Stimulated activated CD8-positive, alpha-beta memory T cell treated with anti-CD3 and anti-CD28 coated beads, Interleukin-4, amount 100 ng/mL, for 4 hours (primary cell): ENCODE results near the gene MOAP1.
"Not testable (repeated sequence)": the region's sequence is repeated elsewhere in the genome, so short reads cannot be mapped to it uniquely, and the experiment has no call there.

Source experiments
- DNase-seq, 2 donors: peaks; one replicate each; pipeline ENCODE4 v3.0.0-alpha.2; 2020; ENCODE audit warnings: low read depth in 2 of 2, low spot score in 1 of 2

MOAP1 gene

DNA sequence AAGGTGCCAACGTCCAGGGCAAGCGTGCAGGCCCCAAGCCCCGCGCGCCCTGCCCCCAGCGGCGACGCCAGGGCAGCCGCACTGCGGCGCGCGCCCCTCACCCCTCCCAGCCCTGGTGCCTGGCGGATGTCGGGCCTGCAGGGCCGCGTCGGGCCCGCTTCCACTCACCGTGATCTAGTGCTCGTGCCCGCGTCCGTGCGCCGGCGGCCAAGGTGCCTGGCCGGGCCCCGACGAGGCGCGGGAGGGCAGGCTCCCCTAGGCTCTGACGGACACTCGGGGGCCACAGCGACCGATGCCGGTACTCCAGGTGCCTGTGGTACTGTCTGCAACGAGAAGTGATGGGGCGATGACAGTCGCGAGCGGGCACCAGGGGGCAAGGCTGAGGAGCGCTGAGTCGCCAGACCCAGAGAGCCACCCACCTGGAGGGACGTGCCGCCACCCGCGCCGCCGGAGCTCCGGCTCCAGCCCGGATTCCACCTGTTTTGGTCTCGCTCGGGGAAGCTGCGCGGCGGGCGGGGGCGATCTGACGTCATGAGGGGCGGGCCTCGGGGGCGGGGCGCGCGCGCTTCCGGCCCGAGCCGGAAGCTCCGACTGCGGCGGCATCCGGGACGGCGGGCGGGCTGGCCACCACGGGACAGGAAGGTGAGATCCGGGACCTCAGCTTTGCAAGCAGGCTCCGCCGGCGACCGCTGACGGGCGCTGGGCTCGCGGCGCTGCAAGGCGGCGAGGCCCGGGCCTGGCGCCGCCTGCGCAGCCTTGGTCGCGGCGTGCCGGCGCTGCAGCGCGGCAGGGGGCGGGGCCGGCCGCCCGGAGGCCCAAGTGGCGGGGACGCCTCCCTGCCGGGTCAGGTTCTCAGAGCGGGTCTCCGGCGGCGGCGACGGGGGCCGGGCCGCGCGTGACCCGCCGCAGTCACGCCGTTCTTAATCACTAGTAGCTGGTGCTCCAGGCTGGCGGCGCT lies at the start of gene MOAP1, which contains the start of gene LYSET:
Gene MOAP1 (minus strand): TSS at position 507 of the 958 bp plus-strand sequence. CDS start 655 bp downstream, outside the sequence.
Gene LYSET (plus strand): TSS at position 927 of the 958 bp plus-strand sequence. CDS start 89 bp downstream, outside the sequence.
- DNase-seq = peak; percentile 66 to 78

DNA sequence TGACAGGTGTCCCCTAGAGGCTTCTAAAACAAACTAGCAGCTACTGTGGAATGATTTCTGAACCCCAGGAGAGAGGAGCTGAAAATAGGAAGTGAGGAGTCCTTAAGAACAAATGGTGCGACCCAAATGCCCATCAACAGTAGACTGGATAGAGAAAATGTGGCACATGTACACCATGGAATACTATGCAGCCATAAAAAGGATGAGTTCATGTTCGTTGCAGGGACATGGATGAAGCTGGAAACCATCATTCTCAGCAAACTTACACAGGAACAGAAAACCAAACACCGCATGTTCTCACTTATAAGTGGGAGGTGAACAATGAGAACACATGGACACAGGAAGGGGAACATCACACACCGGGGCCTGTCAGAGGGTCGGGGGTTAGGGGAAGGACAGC lies 48.4 kb upstream of the MOAP1 start:
- DNase-seq = not testable (repeated sequence)

GRCh38 chr14:93232159-93232558 lies 47.5 kb upstream of the MOAP1 start:
- no peak for DNase-seq

GRCh38 chr14:93231129-93231979 lies 46.7 kb upstream of the MOAP1 start:
- no peak for DNase-seq

GRCh38 chr14:93230539-93230938 lies 45.8 kb upstream of the MOAP1 start:
- DNase-seq = no peak

DNA sequence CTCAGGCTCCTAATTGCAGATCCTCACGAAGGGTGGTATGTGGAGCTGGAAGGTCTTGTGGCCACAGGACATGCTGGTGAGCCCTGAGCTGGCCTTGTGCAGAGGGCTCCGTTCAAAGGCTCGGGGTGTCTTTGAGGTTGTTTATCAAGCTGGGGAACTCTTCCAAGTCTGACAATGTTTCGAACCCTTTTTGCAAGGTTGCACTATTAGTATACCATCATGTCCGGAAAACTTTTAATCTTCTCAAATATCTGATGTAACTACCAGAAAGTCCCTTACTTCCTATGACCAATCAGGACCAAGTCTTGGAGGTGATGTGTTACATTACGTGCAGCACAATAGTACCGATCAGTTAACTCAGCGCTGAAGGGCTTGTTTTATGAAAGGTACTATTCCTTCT lies 43.9 kb upstream of the MOAP1 start:
- DNase-seq = no peak

- DNase-seq = no peak
Measured at GRCh38 chr14:93223565-93223964, 38.9 kb upstream of the MOAP1 start.

- no peak for DNase-seq
Measured at GRCh38 chr14:93220509-93220908, 35.8 kb upstream of the MOAP1 start.

- no peak for DNase-seq
Measured at GRCh38 chr14:93219103-93219726, 34.5 kb upstream of the MOAP1 start.

GRCh38 chr14:93214598-93214997 lies 29.9 kb upstream of the MOAP1 start:
- no peak for DNase-seq

DNA sequence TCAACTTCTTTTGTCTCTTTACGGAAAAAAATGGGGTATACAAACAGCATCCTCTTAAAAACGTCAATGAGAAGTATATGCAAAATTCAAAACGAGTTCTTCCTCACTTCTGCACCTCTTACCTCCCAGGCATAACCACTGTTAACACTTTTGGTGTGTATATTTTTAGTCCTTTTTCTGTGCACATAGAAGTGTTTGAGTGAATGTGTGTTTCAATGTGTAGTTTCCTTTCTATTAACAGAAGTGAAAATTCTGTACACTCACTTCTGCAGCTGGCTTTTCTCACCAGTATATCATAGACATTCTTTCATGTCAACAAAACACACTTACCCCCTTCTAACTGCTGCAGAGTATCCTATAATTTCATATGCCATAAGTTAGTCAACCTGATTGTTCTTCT lies 27.7 kb upstream of the MOAP1 start:
- no peak for DNase-seq

DNA sequence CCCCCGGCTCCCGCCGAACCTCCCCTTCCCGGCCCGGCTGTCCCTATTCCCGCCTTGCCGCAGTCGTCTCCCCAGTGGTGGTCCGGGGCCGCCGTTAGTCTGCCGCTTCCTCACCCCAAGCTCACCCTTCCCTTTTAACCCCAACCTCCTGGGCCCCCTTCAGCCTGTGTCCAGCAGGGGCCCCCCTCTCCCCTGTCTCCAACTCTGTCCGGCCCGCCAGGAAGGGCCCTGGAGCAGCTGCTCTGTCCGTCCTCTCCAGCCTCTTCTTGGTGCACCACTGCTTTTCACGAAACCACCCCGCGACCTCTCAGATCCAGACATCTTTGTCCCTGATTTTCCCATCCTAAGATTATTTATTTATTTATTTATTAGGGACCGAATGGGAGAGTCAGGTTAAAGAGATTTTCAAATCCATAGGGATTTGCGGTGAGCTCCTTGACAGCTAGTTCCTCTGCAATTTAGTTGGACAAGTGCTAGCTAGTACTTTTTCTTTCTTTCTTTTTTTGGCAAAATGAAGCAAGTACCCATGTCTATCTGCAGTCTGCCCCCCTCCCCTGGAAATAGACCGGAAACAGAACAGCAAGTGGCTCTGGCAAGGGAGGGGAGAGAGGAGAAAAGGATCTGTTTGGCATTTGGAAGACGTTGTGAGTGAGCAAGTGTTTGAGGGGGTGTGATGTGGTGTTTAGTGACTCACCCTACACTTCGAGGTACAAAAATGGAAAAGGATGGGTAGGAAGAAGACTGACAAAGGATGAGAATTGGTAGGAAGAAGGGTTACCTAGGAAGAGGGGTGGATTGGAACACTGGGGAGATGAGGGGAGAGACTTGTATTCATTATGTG lies 23.0 kb upstream of the MOAP1 start:
- no peak for DNase-seq

GRCh38 chr14:93206793-93207467 lies 22.2 kb upstream of the MOAP1 start, which contains the start of the genes GON7 and UBR7:
Gene GON7, minus strand, starts transcription at chr14:93207065. Its CDS starts 28 bp downstream, at chr14:93207037.
Gene UBR7, plus strand, starts transcription at chr14:93207256. Its CDS starts 36 bp downstream, at chr14:93207292.
- DNase-seq = peak; percentile 52 to 73

- no peak for DNase-seq
Measured at GRCh38 chr14:93201155-93201704, 16.5 kb upstream of the MOAP1 start.

DNA sequence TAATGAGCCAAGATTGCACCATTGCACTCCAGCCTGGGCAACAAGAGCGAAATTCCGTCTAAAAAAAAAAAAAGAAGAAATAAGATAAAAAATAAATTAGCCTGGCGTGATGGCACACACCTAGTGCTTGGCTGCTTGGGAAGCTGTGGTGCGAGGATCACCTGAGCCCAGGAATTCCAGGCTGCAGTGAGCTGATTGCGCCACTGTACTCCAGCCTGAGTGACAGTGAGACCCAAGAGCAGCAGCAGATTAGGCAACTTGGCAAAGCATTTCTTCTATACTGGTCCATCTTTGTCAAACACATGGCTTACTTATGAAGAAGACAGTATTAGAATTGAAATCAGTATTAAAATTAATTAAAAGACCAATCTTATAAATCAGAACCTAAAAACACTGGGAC lies 15.9 kb upstream of the MOAP1 start:
- no peak for DNase-seq

GRCh38 chr14:93199031-93199430 lies 14.3 kb upstream of the MOAP1 start:
- no peak for DNase-seq

DNA sequence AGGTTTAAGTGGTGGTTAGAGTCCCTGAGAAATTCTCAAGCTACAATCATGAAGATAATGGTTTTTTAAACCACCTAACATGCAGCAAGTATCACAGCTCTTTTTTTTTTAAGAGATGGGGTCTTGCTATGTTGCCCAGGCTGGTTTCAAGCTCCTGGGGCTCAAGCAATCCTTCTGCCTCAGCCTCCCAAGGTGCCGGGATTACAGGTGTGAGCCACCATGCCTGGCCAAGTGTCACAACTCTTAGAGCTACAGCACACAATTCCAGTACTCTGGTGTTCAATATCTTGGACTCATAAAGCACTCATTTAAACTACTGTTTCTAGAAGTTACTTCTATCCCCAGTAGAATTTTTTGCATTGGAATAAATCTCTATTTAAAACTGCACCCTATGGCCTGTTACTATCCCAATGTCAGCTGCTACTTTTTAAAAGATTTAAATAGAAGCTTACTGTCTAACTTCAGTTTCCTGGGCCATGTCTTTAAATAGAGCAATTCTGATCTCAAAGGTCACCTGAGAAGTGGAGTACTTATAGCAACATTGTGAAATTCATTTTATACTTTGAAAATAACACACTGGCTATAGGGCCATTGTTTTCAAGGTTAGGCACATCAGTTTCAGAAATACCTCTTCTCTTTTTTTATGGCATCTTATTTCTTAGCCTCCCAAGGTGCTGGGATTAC lies 10.8 kb upstream of the MOAP1 start:
- DNase-seq = no peak

GRCh38 chr14:93186956-93187355 lies 2.3 kb upstream of the MOAP1 start:
- no peak for DNase-seq

- DNase-seq = no peak
Measured at GRCh38 chr14:93186466-93186865, 1.8 kb upstream of the MOAP1 start.
